GM23338 (cell line): ENCODE results near the gene ABHD17A. TPM values are rescaled to one million over a fixed set of nuclear protein-coding genes. Genes with fewer than 3 reads are reported as not detected.

Experiments
- ATAC-seq: fragments of 200-7000 bp; cut with Tn5 transposase; 3 replicates; pipeline ENCODE4 v1.9.1; 2020
- DNase-seq: peaks from one replicate; pipeline ENCODE4 v3.0.0-alpha.2; 2015; ENCODE audit warnings: low spot score
- H2AFZ ChIP-seq: fragments of 200-600 bp; sonication (generic); 2 replicates; pipeline ENCODE4 v1.8.0; 2016; ENCODE audit warnings: antibody characterized with exemption, mild to moderate bottlenecking, moderate library complexity
- H3F3A ChIP-seq: fragments of 200-600 bp; sonication (generic); replicated peaks from 2 replicates; pipeline ENCODE4 v1.8.0; 2017; ENCODE audit warnings: antibody characterized with exemption, mixed run types, low read depth
- H3K27ac ChIP-seq: fragments of 200-600 bp; sonication (generic); 2 replicates; pipeline ENCODE4 v1.6.1; 2016; ENCODE audit warnings: low read depth
- H3K27me3 ChIP-seq: fragments of 200-600 bp; sonication (generic); 2 replicates; pipeline ENCODE4 v1.8.0; 2016; ENCODE audit warnings: mild to moderate bottlenecking, mixed run types, moderate library complexity; ENCODE audit not compliant: insufficient read depth
- H3K36me3 ChIP-seq: fragments of 200-600 bp; sonication (generic); 2 replicates; pipeline ENCODE4 v1.8.0; 2016; ENCODE audit warnings: mild to moderate bottlenecking; ENCODE audit not compliant: insufficient read depth
- H3K4me1 ChIP-seq: fragments of 200-600 bp; sonication (generic); 2 replicates; pipeline ENCODE4 v1.8.0; 2016; ENCODE audit warnings: mild to moderate bottlenecking, moderate library complexity; ENCODE audit not compliant: insufficient read depth
- H3K4me2 ChIP-seq: fragments of 200-600 bp; sonication (generic); 2 replicates; pipeline ENCODE4 v1.7.1; 2017; ENCODE audit warnings: mixed run types
- H3K4me3 ChIP-seq: fragments of 200-600 bp; sonication (generic); 2 replicates; pipeline ENCODE4 v1.6.1; 2016; ENCODE audit warnings: mixed run types
- H3K79me2 ChIP-seq: fragments of 200-600 bp; sonication (generic); replicated peaks from 2 replicates; pipeline ENCODE4 v1.8.0; 2017; ENCODE audit warnings: mild to moderate bottlenecking; ENCODE audit not compliant: insufficient read depth
- H3K9me2 ChIP-seq: fragments of 200-600 bp; sonication (generic); 2 replicates; pipeline ENCODE4 v1.8.0; 2017; ENCODE audit not compliant: insufficient read depth
- H4K20me1 ChIP-seq: fragments of 200-600 bp; sonication (generic); replicated peaks from 2 replicates; pipeline ENCODE4 v1.8.0; 2017; ENCODE audit warnings: mild to moderate bottlenecking; ENCODE audit not compliant: insufficient read depth
- H3K27ac Mint-ChIP-seq: 2 replicates; pipeline ENCODE4 v1.8.0; 2020; ENCODE audit warnings: inconsistent platforms, mild to moderate bottlenecking, moderate library complexity, mixed read lengths
- H3K27me3 Mint-ChIP-seq: 3 replicates; pipeline ENCODE4 v1.8.0; 2022; ENCODE audit warnings: low read depth, mild to moderate bottlenecking, moderate library complexity, mixed read lengths, inconsistent platforms; ENCODE audit not compliant: insufficient read depth, poor library complexity
- H3K36me3 Mint-ChIP-seq: 3 replicates; pipeline ENCODE4 v1.8.0; 2021; ENCODE audit warnings: low read depth, mild to moderate bottlenecking, inconsistent platforms, moderate library complexity, mixed read lengths
- H3K4me1 Mint-ChIP-seq: 3 replicates; pipeline ENCODE4 v1.8.0; 2020; ENCODE audit warnings: mild to moderate bottlenecking, inconsistent platforms, mixed read lengths
- H3K4me3 Mint-ChIP-seq: 3 replicates; pipeline ENCODE4 v1.8.0; 2021; ENCODE audit warnings: moderate library complexity, mild to moderate bottlenecking, inconsistent platforms, mixed read lengths
- H3K9me3 Mint-ChIP-seq: 3 replicates; pipeline ENCODE4 v1.8.0; 2020; ENCODE audit warnings: moderate library complexity, mild to moderate bottlenecking, inconsistent platforms, mixed read lengths
- EZH2phosphoT487 ChIP-seq: fragments of 200-600 bp; sonication (generic); IDR thresholded peaks from one replicate; pipeline ENCODE4 v1.8.1; 2018; ENCODE audit warnings: antibody characterized with exemption; ENCODE audit not compliant: unreplicated experiment
- POLR2AphosphoS5 ChIP-seq: IDR thresholded peaks from 2 replicates; pipeline ENCODE4 v1.6.1; 2016; ENCODE audit warnings: antibody characterized with exemption, low read depth
- ZNF114 ChIP-seq: fragments of 250-450 bp; sonication (Bioruptor Pico); IDR thresholded peaks from 2 replicates; pipeline ENCODE4 v1.5.0; 2020; ENCODE audit warnings: mild to moderate bottlenecking, moderate library complexity
- ZNF331 ChIP-seq: fragments of 250-450 bp; sonication (Bioruptor Pico); IDR thresholded peaks from 2 replicates; pipeline ENCODE4 v1.5.0; 2020; ENCODE audit warnings: low read depth, mild to moderate bottlenecking, moderate library complexity
- polyA plus RNA-seq: library from polyadenylated mRNA; unstranded; fragments of >200 nt; fragmentation: Nextera tagmentation; extraction: Ambion mirVana; gene quantifications from 2 replicates; pipeline ENCODE4 v1.2.1, GENCODE V29; 2016
- total RNA-seq: library from RNA; depleted of rRNA; stranded (reverse); fragments of >200 nt; shearing (Covaris generic); gene quantifications from 2 replicates; pipeline ENCODE4 v1.2.3, GENCODE V29; 2014
- TF ChIP-seq, protein P1 (sequence below): IDR thresholded peaks from 2 replicates; pipeline ENCODE4 v1.6.1; 2016; ENCODE audit warnings: antibody characterized with exemption
- TF ChIP-seq, protein P2 (sequence below): fragments of 250-450 bp; sonication (Bioruptor Pico); IDR thresholded peaks from 2 replicates; pipeline ENCODE4 v1.5.0; 2020; ENCODE audit warnings: mild to moderate bottlenecking, moderate library complexity

The ABHD17A gene
- total and polyA plus RNA-seq, 2 experiments from 2014 or later: 34.2 to 99.9 TPM

DNA sequence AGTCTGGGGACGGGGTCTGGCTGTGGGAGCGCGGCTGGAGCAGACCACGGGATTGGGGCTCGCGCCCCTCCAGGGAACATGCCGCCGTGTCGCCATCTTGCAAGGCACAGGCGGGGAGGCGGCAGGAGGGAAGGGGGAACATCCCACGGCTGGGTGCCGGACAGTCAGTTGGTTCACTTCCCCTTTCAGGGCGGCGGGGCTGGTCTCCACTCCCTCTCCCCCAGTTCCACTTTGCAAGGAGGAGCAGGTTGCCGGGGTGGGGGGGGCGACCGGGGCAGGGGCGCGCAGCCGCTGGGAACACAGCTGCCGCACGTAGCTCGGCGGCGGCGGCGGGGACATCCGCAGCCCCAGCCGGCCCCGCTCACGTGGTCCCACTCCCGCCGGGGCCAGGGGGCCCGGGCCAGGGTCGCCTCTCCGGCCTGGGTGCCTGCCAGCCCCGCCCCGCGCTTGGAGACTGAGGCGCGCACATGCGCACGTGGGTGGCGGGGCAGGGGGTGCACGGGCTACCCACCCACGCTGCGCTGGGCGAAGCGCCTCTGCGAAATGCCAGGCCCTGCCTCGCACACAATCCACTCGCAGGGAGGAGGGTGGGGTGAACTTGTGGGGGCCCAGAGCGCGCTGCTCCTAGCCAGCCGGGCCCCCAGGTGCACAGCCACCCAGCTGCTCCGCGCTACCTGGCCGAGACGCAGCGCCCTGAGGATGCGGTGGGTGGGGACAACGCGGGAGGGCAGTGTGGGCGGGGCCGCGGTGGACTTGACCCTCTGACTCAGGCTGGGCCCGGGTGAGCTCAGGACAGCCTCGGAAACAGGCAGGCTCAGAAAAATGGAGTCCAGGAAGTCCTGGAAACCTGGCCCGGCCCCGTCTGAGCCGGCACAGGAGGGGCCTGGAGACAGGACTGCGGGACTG lies 28.3 kb downstream of the ABHD17A start:
- Histone ChIP-seq H3K79me2 (peaks cover 50% of the 10 kb centered on the region), H3K4me1 (peaks cover 67% of the 10 kb centered on the region), H3K27ac (0 out of 2 replicates have a peak overlapping the region, but pooled peaks have one; percentile 45), H2AFZ (no peak overlapping the region), H3K27me3 (peaks cover 11% of the 10 kb centered on the region), H3K4me3 (peak overlapping the region; percentile 74), H3K36me3 (no peaks in the 10 kb centered on the region), H3K9me2 (no peaks in the 10 kb centered on the region), H3K4me2 (peak overlapping the region; percentile 98), H4K20me1 (peaks cover 21% of the 10 kb centered on the region; the same call in 1 of the 2 replicates), H3F3A (peaks cover 14% of the 10 kb centered on the region; the same call in 1 of the 2 replicates)
- no peak for TF ChIP-seq ZNF331
- peak; percentile 66 for TF ChIP-seq POLR2AphosphoS5
- TF ChIP-seq, protein P1, sequence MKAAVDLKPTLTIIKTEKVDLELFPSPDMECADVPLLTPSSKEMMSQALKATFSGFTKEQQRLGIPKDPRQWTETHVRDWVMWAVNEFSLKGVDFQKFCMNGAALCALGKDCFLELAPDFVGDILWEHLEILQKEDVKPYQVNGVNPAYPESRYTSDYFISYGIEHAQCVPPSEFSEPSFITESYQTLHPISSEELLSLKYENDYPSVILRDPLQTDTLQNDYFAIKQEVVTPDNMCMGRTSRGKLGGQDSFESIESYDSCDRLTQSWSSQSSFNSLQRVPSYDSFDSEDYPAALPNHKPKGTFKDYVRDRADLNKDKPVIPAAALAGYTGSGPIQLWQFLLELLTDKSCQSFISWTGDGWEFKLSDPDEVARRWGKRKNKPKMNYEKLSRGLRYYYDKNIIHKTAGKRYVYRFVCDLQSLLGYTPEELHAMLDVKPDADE: no peak
- no peak for TF ChIP-seq ZNF114 (CRISPR knock-in tag)
- ATAC-seq (peak; percentile 14), DNase-seq (peak; percentile 87)
- Mint-ChIP-seq H3K4me1 (peaks cover 57% of the 10 kb centered on the region), H3K4me3 (peak overlapping the region; percentile 64), H3K36me3 (peaks cover 5% of the 10 kb centered on the region; the same call in 2 of the 3 replicates), H3K27ac (no peak overlapping the region), H3K9me3 (no peaks in the 10 kb centered on the region), H3K27me3 (peaks cover 20% of the 10 kb centered on the region)

DNA sequence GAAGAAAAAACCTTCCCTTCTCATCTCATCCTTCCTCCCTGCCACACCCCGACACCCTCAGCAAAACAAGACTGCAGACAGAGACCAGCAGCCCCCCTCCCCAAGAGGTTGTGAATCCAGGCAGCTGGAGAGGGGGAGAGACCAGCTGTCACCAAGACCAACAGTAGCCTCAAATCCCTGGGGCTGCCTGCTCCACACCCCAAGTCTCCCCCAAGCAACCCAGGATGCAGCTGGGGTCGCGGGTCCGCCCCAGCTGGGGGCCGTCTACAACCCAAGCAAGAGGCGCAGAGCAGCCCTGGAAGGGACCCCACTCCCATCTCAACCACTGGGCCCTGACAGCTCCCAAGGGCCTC lies 29.0 kb downstream of the ABHD17A start:
- H3F3A ChIP-seq: peaks cover 14% of the 10 kb centered on the region
- H3K4me3 Mint-ChIP-seq: peak overlapping the region; percentile 61
- no peaks in the 10 kb centered on the region for H3K36me3 ChIP-seq
- peaks cover 18% of the 10 kb centered on the region for H3K27me3 Mint-ChIP-seq
- peak overlapping the region; percentile 74 for H3K4me3 ChIP-seq
- no peaks in the 10 kb centered on the region for H3K9me3 Mint-ChIP-seq
- H2AFZ ChIP-seq: no peak overlapping the region
- peaks cover 5% of the 10 kb centered on the region for H3K27me3 ChIP-seq
- TF ChIP-seq EZH2phosphoT487: no peak
- TF ChIP-seq, protein P2, sequence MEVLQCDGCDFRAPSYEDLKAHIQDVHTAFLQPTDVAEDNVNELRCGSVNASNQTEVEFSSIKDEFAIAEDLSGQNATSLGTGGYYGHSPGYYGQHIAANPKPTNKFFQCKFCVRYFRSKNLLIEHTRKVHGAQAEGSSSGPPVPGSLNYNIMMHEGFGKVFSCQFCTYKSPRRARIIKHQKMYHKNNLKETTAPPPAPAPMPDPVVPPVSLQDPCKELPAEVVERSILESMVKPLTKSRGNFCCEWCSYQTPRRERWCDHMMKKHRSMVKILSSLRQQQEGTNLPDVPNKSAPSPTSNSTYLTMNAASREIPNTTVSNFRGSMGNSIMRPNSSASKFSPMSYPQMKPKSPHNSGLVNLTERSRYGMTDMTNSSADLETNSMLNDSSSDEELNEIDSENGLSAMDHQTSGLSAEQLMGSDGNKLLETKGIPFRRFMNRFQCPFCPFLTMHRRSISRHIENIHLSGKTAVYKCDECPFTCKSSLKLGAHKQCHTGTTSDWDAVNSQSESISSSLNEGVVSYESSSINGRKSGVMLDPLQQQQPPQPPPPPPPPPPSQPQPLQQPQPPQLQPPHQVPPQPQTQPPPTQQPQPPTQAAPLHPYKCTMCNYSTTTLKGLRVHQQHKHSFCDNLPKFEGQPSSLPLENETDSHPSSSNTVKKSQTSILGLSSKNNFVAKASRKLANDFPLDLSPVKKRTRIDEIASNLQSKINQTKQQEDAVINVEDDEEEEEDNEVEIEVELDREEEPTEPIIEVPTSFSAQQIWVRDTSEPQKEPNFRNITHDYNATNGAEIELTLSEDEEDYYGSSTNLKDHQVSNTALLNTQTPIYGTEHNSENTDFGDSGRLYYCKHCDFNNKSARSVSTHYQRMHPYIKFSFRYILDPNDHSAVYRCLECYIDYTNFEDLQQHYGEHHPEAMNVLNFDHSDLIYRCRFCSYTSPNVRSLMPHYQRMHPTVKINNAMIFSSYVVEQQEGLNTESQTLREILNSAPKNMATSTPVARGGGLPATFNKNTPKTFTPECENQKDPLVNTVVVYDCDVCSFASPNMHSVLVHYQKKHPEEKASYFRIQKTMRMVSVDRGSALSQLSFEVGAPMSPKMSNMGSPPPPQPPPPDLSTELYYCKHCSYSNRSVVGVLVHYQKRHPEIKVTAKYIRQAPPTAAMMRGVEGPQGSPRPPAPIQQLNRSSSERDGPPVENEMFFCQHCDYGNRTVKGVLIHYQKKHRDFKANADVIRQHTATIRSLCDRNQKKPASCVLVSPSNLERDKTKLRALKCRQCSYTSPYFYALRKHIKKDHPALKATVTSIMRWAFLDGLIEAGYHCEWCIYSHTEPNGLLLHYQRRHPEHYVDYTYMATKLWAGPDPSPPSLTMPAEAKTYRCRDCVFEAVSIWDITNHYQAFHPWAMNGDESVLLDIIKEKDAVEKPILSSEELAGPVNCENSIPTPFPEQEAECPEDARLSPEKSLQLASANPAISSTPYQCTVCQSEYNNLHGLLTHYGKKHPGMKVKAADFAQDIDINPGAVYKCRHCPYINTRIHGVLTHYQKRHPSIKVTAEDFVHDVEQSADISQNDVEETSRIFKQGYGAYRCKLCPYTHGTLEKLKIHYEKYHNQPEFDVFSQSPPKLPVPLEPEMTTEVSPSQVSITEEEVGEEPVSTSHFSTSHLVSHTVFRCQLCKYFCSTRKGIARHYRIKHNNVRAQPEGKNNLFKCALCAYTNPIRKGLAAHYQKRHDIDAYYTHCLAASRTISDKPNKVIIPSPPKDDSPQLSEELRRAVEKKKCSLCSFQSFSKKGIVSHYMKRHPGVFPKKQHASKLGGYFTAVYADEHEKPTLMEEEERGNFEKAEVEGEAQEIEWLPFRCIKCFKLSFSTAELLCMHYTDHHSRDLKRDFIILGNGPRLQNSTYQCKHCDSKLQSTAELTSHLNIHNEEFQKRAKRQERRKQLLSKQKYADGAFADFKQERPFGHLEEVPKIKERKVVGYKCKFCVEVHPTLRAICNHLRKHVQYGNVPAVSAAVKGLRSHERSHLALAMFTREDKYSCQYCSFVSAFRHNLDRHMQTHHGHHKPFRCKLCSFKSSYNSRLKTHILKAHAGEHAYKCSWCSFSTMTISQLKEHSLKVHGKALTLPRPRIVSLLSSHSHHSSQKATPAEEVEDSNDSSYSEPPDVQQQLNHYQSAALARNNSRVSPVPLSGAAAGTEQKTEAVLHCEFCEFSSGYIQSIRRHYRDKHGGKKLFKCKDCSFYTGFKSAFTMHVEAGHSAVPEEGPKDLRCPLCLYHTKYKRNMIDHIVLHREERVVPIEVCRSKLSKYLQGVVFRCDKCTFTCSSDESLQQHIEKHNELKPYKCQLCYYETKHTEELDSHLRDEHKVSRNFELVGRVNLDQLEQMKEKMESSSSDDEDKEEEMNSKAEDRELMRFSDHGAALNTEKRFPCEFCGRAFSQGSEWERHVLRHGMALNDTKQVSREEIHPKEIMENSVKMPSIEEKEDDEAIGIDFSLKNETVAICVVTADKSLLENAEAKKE (CRISPR knock-in tag): no peak
- DNase-seq (no peak), ATAC-seq (no peak)
- H3K4me1 ChIP-seq: peaks cover 61% of the 10 kb centered on the region
- H3K79me2 ChIP-seq: peaks cover 44% of the 10 kb centered on the region
- H3K27ac ChIP-seq: no peak overlapping the region; the same call in 1 of the 2 replicates
- peak overlapping the region; percentile 44; the same call in 1 of the 2 replicates for H3K27ac Mint-ChIP-seq
- peaks cover 55% of the 10 kb centered on the region for H3K4me1 Mint-ChIP-seq
- peaks cover 21% of the 10 kb centered on the region; the same call in 1 of the 2 replicates for H4K20me1 ChIP-seq
- H3K36me3 Mint-ChIP-seq: peaks cover 5% of the 10 kb centered on the region; the same call in 1 of the 3 replicates
- no peaks in the 10 kb centered on the region for H3K9me2 ChIP-seq
- peak overlapping the region; percentile 98 for H3K4me2 ChIP-seq
